GM04503 (cell line): ENCODE measurements around the gene TTC21B.
"Not testable (repeated sequence)": the region's sequence is repeated elsewhere in the genome, so short reads cannot be mapped to it uniquely, and the experiment has no call there.

ENCODE experiments used
- DNase-seq: peaks from one replicate; pipeline ENCODE4 v3.0.0-alpha.2; 2012; ENCODE audit warnings: low read depth

The TTC21B gene

GRCh38 chr2:165886487-165887146, 67.0 kb downstream of the TTC21B start:
- no peak for DNase-seq

GRCh38 chr2:165877565-165878550, 75.7 kb downstream of the TTC21B start:
- peak; percentile 35 for DNase-seq

- DNase-seq, result no peak
Observed at GRCh38 chr2:165876712-165877111, 76.9 kb downstream of the TTC21B start.

DNA sequence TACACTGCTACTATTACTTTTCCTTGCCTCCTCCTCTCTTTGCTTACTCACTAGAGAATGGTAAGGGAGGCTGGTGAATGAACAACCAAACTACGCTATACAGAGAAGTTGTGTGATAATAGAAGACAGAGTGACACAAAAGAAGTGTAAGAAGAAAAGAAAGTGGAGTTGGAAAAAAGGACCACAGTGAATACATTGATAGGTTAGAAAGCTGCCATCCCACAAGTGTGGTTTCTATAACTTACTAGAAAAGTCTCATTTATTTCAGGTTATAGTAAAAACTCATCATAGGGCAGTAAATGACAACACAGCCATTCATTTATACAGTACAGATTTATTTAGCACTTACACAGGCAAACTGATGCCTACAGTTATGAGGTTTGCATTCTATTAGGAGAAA, 77.3 kb downstream of the TTC21B start:
- no peak for DNase-seq

GRCh38 chr2:165874445-165875039, 79.0 kb downstream of the TTC21B start:
- DNase-seq, result no peak

DNA sequence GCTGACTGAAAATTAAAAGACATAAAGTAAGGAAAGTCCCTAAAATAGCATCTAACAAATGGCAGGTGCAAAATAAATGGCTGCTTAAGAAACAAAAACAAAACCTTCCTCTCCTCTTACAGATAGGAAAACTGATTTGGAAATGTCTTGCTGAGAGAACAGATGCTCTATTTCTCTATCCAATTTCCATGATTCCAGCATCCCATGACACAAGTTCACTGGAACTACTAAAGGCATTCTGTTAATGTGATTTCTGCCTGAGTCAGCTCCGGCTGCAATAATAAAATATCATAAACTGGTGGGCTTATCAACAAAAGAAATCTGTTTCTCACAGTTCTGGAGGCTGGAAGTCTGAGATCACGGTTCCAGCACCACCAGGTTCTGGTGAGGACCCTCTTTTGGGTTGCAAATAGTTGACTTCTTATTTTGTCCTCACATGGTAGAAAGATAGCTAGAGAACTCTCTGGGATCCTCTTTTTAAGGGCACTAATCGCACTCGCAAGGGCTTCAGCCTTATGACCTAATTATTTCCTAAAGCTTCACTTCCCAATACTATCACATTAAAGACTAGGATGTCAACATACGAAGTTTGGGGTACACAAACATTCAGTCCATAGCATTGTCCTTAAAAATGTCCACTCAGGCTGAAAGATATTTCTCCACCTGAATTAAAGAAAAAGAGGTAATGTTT, 81.3 kb downstream of the TTC21B start:
- DNase-seq, result peak; percentile 45

GRCh38 chr2:165871025-165871424, 82.6 kb downstream of the TTC21B start:
- no peak for DNase-seq

GRCh38 chr2:165870346-165870745, 83.2 kb downstream of the TTC21B start:
- DNase-seq, result no peak

- DNase-seq, result no peak
Observed at GRCh38 chr2:165868211-165868610, 85.4 kb downstream of the TTC21B start.

GRCh38 chr2:165864296-165864695, 89.3 kb downstream of the TTC21B start:
- DNase-seq, result no peak

- no peak for DNase-seq
Observed at GRCh38 chr2:165863810-165864261, 89.7 kb downstream of the TTC21B start.

DNA sequence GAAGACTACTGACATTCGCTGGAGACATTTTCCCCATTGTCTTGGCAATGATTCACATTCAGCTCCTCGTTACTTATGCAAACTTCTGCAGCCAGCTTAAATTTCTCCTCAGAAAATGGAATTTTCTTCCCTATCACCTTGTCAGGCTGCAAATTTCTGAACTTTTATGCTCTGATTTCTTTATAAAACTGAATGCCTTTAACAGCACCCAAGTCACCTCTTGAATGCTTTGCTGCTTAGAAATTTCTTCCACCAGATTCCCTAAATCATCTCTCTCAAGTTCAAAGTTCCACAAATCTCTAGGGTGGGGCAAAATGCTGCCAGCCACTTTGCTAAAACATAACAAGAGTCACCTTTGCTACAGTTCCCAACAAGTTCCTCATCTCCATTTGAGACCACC, 92.5 kb downstream of the TTC21B start:
- DNase-seq, result not testable (repeated sequence)

GRCh38 chr2:165859723-165860122, 93.9 kb downstream of the TTC21B start:
- not testable (repeated sequence) for DNase-seq

GRCh38 chr2:165857876-165858275, 95.7 kb downstream of the TTC21B start:
- DNase-seq, result no peak

DNA sequence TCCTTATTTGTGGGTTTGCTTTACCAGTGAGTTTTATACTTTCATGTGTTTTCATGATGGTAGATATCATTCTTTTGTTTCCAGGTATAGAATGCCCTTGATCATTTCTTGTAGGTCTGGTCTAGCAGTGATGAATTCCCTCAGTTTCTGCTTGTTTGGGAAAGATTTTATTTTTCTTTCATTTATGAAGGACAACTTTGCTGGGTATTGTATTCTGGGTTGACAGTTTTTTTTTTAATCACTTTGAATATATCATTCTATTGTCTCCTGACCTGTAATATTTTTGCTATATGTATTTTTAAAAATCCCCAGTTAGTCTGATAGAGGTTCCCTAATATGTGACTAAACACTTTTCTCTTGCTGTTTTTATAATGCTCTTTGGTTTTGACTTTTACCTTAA, 101.2 kb downstream of the TTC21B start:
- no peak for DNase-seq

- no peak for DNase-seq
Observed at GRCh38 chr2:165847001-165847400, 106.6 kb downstream of the TTC21B start.

GRCh38 chr2:165846056-165846455, 107.5 kb downstream of the TTC21B start:
- no peak for DNase-seq

GRCh38 chr2:165844216-165844615, 109.4 kb downstream of the TTC21B start:
- DNase-seq, result no peak

- DNase-seq, result no peak
Observed at GRCh38 chr2:165843351-165843750, 110.2 kb downstream of the TTC21B start.

DNA sequence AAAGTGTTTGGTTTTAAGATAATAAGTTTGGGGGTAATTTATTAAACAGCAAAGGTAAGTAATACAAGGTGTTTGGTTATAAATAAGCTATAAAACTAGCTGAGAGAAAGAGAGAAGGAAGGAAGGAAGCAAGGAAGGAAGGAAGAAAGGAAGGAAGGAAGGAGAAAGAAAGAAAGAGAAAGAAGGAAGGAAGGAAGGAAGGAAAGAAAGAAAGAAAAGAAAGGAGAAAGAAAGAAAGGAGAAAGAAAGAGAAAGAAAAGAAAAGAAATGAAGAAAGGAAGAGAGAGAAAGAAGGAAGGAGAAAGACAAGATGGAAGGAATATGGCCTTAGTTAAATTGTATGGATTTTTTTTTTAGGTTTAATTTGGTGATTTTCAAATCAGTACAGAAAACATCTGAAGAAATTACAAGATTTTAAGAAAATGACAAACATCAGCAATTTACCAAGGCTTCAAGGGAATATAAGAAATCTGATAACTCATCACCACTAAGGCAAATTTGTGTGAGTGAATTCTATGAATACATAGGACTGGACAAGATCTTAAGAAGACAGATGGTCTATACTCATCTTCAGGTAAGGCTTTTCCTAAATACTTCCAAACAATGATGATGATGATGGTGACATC, 113.1 kb downstream of the TTC21B start:
- DNase-seq, result no peak

DNA sequence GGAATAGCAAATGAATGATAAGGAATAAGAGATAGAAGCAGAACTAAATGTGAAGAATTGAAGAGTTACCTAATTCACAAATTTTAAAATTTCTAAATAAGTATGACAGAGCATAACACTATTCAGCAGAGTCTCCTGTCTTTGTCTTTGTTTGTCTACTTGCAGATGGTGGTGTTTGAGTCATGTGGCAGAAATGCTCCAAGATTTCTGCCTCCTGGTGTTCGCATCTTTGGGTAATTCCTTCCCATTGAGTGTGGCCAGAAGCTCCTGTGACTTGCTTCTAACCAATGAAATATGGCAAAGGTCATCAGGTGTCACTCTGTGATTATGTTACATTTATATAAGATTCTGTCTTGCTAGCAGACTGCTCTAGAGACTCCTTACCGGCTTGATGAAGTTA, 114.0 kb downstream of the TTC21B start:
- no peak for DNase-seq

DNA sequence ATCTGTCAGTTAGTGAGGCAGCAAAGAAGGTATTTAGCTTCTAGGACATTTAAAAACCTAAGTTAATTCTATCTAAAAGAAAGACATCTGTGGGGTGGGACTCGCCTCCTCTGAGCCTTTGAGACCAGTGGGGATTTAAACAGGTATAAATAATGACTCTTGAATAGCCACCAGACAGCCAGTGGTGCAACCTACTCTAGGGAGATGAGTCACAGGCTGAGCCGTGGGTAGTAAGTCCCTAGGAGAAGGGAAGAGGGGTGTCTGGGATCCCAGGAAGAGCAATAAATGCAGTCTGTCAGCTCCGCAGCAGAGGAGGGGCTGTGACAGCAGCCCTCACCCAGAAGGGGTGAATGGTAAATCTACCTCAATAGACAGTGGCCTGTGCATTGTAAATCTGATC, 116.5 kb downstream of the TTC21B start:
- no peak for DNase-seq
